HepG2 (cell line): ENCODE results near the gene SH3GL1. TPM values are rescaled to one million over a fixed set of nuclear protein-coding genes. Genes with fewer than 3 reads are reported as not detected.

Experiments used
- CEBPB ChIP-seq: IDR thresholded peaks from 2 replicates; pipeline ENCODE4 v1.6.1; 2011; ENCODE audit warnings: low read depth, low read length, improper control_type of control experiment, borderline replicate concordance
- HNRNPL ChIP-seq: fragments of 200-400 bp; formaldehyde crosslinking; IDR thresholded peaks from 2 replicates; pipeline ENCODE4 v1.6.1; 2017; ENCODE audit warnings: mild to moderate bottlenecking, low read depth, low read length
- ISL2 ChIP-seq: sonication (generic); formaldehyde crosslinking; IDR thresholded peaks from 2 replicates; pipeline ENCODE4 v1.5.0; 2020; ENCODE audit warnings: missing genetic modification reagents
- MAFF ChIP-seq: IDR thresholded peaks from 2 replicates; pipeline ENCODE4 v1.6.1; 2011; ENCODE audit warnings: low read depth, low read length, improper control_type of control experiment
- PRMT3 ChIP-seq: sonication (generic); formaldehyde crosslinking; IDR thresholded peaks from 2 replicates; pipeline ENCODE4 v1.8.1; 2022; ENCODE audit warnings: low read depth, mild to moderate bottlenecking, moderate library complexity, missing genetic modification reagents, borderline replicate concordance
- RFX5 ChIP-seq: IDR thresholded peaks from 2 replicates; pipeline ENCODE4 v1.6.1; 2011; ENCODE audit warnings: low read depth, low read length, improper control_type of control experiment
- ZNF431 ChIP-seq: sonication (generic); formaldehyde crosslinking; IDR thresholded peaks from 2 replicates; pipeline ENCODE4 v1.9.0; 2022; ENCODE audit warnings: missing genetic modification reagents, low read depth, mild to moderate bottlenecking, borderline replicate concordance
- polyA plus RNA-seq, 8 experiments: library from polyadenylated mRNA; depleted of rRNA in 3 of 8; stranded (reverse) in 7 of 8; unstranded in 1 of 8; fragments of >200 nt; fragmentation: Illumina TruSeq in 4 of 8; extraction: Trizol in 4 of 8; gene quantifications; 2 replicates each; pipeline versions ENCODE4 v1.2.1 to v1.2.3, GENCODE V29; 2011 to 2016; ENCODE audit warnings: low read depth in 4 of 8, missing spikeins in 1 of 8, mixed read lengths in 1 of 8; ENCODE audit not compliant: insufficient read depth in 1 of 8
- total RNA-seq, 5 experiments: library from RNA; depleted of rRNA; stranded (reverse); fragments of >200 nt; fragmentation: Illumina TruSeq; extraction: Trizol; gene quantifications; 2 replicates each; pipeline ENCODE4 v1.2.3, GENCODE V29; 2016; ENCODE audit warnings: low read depth in 1 of 5
- TF ChIP-seq, protein P1 (sequence below): IDR thresholded peaks from 2 replicates; pipeline ENCODE4 v1.6.1; 2016; ENCODE audit warnings: control low read depth
- TF ChIP-seq, protein P2 (sequence below): sonication (generic); formaldehyde crosslinking; IDR thresholded peaks from 2 replicates; pipeline ENCODE4 v1.8.0; 2022; ENCODE audit warnings: low read depth, missing genetic modification reagents
- TF ChIP-seq, protein P3 (sequence below): sonication (generic); formaldehyde crosslinking; IDR thresholded peaks from 2 replicates; pipeline ENCODE4 v1.4.0; 2020; ENCODE audit warnings: missing genetic modification reagents
- TF ChIP-seq, protein P4 (sequence below): sonication (generic); formaldehyde crosslinking; IDR thresholded peaks from 2 replicates; pipeline ENCODE4 v1.5.0; 2020; ENCODE audit warnings: mild to moderate bottlenecking, missing genetic modification reagents, borderline replicate concordance
- TF ChIP-seq, protein P5 (sequence below): sonication (generic); formaldehyde crosslinking; IDR thresholded peaks from 2 replicates; pipeline ENCODE4 v1.5.0; 2020; ENCODE audit warnings: mild to moderate bottlenecking, missing genetic modification reagents, moderate library complexity
- TF ChIP-seq, protein P6 (sequence below): sonication (generic); formaldehyde crosslinking; IDR thresholded peaks from 2 replicates; pipeline ENCODE4 v1.4.0; 2020; ENCODE audit warnings: mild to moderate bottlenecking, missing genetic modification reagents

Gene SH3GL1
- total and polyA plus RNA-seq, 2 of the 13 experiments (the other 11 are each of a cell fraction or from before 2014, with no cell fraction given): 33.0 to 45.1 TPM

DNA sequence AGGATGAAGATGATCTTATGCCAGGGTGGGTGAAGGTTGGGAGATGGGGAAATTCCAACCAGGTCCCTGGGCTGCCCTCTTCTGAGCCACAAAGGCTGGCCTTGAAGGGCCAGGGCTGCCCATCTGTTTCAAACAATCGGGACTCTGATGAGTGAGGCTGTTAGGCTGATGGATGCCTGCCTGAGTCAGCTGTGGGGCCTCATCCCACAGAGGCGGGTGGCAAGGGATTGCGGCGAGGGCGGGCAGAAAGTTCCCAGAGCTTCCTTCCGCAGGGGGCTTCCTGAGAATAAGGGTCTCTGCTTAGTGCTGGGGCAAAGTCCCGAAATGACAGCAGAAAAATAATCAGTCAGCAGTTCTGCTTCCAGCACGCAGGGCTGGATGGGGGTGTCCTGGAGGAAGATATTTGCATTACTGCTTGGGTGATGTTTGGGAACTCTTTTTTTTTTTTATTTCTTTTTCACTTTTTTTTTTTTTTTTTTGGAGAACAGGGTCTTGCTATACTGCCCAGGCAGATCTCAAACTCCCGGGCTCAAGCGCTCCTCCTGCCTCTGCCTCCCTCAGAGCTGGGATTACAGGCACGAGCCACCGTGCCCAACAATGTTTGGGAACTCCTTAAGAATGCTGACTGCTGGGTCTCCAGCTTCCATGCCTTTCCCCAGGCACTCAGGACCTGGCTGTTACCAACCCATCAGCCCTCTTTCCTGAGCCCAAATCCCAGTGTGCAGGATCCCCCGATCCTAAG is 14.1 kb downstream of the SH3GL1 start (continued):
- TF ChIP-seq, protein P1, sequence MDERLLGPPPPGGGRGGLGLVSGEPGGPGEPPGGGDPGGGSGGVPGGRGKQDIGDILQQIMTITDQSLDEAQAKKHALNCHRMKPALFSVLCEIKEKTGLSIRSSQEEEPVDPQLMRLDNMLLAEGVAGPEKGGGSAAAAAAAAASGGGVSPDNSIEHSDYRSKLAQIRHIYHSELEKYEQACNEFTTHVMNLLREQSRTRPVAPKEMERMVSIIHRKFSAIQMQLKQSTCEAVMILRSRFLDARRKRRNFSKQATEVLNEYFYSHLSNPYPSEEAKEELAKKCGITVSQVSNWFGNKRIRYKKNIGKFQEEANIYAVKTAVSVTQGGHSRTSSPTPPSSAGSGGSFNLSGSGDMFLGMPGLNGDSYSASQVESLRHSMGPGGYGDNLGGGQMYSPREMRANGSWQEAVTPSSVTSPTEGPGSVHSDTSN (CRISPR knock-in tag): no peak
- TF ChIP-seq, protein P2, sequence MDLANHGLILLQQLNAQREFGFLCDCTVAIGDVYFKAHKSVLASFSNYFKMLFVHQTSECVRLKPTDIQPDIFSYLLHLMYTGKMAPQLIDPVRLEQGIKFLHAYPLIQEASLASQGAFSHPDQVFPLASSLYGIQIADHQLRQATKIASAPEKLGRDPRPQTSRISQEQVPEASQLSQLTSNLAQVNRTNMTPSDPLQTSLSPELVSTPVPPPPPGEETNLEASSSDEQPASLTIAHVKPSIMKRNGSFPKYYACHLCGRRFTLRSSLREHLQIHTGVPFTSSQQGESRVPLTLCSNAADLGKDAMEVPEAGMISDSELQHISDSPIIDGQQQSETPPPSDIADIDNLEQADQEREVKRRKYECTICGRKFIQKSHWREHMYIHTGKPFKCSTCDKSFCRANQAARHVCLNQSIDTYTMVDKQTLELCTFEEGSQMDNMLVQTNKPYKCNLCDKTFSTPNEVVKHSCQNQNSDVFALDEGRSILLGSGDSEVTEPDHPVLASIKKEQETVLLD (CRISPR knock-in tag): no peak
- TF ChIP-seq, protein P3, sequence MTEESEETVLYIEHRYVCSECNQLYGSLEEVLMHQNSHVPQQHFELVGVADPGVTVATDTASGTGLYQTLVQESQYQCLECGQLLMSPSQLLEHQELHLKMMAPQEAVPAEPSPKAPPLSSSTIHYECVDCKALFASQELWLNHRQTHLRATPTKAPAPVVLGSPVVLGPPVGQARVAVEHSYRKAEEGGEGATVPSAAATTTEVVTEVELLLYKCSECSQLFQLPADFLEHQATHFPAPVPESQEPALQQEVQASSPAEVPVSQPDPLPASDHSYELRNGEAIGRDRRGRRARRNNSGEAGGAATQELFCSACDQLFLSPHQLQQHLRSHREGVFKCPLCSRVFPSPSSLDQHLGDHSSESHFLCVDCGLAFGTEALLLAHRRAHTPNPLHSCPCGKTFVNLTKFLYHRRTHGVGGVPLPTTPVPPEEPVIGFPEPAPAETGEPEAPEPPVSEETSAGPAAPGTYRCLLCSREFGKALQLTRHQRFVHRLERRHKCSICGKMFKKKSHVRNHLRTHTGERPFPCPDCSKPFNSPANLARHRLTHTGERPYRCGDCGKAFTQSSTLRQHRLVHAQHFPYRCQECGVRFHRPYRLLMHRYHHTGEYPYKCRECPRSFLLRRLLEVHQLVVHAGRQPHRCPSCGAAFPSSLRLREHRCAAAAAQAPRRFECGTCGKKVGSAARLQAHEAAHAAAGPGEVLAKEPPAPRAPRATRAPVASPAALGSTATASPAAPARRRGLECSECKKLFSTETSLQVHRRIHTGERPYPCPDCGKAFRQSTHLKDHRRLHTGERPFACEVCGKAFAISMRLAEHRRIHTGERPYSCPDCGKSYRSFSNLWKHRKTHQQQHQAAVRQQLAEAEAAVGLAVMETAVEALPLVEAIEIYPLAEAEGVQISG (CRISPR knock-in tag): no peak
- TF ChIP-seq, protein P4, sequence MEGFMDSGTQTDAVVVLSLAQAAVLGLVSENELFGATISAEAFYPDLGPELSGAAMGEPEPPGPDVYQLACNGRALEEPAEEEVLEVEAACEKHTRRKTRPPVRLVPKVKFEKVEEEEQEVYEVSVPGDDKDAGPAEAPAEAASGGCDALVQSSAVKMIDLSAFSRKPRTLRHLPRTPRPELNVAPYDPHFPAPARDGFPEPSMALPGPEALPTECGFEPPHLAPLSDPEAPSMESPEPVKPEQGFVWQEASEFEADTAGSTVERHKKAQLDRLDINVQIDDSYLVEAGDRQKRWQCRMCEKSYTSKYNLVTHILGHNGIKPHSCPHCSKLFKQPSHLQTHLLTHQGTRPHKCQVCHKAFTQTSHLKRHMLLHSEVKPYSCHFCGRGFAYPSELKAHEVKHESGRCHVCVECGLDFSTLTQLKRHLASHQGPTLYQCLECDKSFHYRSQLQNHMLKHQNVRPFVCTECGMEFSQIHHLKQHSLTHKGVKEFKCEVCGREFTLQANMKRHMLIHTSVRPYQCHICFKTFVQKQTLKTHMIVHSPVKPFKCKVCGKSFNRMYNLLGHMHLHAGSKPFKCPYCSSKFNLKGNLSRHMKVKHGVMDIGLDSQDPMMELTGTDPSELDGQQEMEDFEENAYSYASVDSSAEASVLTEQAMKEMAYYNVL (CRISPR knock-in tag): no peak
- TF ChIP-seq ISL2: no peak
- TF ChIP-seq RFX5: no peak
- no peak for TF ChIP-seq ZNF431 (CRISPR knock-in tag)
- TF ChIP-seq, protein P5, sequence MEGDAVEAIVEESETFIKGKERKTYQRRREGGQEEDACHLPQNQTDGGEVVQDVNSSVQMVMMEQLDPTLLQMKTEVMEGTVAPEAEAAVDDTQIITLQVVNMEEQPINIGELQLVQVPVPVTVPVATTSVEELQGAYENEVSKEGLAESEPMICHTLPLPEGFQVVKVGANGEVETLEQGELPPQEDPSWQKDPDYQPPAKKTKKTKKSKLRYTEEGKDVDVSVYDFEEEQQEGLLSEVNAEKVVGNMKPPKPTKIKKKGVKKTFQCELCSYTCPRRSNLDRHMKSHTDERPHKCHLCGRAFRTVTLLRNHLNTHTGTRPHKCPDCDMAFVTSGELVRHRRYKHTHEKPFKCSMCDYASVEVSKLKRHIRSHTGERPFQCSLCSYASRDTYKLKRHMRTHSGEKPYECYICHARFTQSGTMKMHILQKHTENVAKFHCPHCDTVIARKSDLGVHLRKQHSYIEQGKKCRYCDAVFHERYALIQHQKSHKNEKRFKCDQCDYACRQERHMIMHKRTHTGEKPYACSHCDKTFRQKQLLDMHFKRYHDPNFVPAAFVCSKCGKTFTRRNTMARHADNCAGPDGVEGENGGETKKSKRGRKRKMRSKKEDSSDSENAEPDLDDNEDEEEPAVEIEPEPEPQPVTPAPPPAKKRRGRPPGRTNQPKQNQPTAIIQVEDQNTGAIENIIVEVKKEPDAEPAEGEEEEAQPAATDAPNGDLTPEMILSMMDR (CRISPR knock-in tag): no peak
- 0 out of 2 replicates have a peak, but pooled peaks have one; percentile 64 for TF ChIP-seq HNRNPL
- no peak for TF ChIP-seq PRMT3 (CRISPR knock-in tag)
- peak; percentile 55; the same call in 1 of the 2 replicates for TF ChIP-seq MAFF
- TF ChIP-seq CEBPB: no peak
- TF ChIP-seq, protein P6, sequence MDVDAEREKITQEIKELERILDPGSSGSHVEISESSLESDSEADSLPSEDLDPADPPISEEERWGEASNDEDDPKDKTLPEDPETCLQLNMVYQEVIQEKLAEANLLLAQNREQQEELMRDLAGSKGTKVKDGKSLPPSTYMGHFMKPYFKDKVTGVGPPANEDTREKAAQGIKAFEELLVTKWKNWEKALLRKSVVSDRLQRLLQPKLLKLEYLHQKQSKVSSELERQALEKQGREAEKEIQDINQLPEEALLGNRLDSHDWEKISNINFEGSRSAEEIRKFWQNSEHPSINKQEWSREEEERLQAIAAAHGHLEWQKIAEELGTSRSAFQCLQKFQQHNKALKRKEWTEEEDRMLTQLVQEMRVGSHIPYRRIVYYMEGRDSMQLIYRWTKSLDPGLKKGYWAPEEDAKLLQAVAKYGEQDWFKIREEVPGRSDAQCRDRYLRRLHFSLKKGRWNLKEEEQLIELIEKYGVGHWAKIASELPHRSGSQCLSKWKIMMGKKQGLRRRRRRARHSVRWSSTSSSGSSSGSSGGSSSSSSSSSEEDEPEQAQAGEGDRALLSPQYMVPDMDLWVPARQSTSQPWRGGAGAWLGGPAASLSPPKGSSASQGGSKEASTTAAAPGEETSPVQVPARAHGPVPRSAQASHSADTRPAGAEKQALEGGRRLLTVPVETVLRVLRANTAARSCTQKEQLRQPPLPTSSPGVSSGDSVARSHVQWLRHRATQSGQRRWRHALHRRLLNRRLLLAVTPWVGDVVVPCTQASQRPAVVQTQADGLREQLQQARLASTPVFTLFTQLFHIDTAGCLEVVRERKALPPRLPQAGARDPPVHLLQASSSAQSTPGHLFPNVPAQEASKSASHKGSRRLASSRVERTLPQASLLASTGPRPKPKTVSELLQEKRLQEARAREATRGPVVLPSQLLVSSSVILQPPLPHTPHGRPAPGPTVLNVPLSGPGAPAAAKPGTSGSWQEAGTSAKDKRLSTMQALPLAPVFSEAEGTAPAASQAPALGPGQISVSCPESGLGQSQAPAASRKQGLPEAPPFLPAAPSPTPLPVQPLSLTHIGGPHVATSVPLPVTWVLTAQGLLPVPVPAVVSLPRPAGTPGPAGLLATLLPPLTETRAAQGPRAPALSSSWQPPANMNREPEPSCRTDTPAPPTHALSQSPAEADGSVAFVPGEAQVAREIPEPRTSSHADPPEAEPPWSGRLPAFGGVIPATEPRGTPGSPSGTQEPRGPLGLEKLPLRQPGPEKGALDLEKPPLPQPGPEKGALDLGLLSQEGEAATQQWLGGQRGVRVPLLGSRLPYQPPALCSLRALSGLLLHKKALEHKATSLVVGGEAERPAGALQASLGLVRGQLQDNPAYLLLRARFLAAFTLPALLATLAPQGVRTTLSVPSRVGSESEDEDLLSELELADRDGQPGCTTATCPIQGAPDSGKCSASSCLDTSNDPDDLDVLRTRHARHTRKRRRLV (CRISPR knock-in tag): no peak
